Activated T-cell treated with anti-CD3 and anti-CD28 coated beads for 1 hour (primary cell): ENCODE data around the gene RGS3.

Experiments
- DNase-seq: peaks from one replicate; pipeline ENCODE4 v3.0.0-alpha.2; 2020; ENCODE audit warnings: low read depth

RGS3 gene

DNA sequence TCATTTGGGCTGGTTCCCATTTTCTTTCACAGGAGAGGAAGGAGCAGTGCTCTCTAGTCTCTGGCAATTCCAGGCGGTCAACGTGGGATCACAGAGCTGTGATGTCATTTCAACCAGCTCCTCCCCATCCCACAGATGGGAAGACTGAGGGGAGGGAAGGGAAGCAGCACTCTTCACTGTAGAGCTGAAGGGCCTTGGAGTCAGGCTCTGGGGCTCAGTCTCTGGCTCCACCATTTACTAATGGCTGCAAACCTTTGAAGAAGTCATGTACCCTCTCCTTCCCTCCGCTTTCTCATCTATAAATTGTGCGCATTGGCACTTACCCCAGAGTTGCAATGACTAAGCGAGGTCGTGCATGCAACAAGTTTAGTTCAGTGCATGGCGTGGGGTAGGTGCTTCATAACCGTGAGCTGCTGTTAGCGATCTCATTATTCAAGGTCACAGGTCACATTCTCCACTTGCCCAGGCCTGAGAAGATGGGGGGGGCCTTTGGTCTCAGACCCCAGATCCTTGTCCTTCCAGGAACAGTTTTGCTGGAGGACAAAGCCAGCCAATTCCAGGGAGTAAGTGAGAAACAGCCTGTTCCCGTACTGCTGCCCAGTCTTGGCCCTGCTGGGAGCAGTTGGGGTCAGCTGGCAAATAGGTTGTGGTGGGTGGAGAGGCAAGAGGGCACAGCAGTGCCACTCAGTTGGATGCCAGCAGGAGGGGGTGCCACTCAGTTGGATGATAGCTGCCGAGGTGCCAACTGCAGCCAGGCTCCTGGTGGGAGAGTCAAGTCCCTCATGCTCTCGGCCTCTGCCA is 136.7 kb downstream of the RGS3 start:
- DNase-seq = no peak

DNA sequence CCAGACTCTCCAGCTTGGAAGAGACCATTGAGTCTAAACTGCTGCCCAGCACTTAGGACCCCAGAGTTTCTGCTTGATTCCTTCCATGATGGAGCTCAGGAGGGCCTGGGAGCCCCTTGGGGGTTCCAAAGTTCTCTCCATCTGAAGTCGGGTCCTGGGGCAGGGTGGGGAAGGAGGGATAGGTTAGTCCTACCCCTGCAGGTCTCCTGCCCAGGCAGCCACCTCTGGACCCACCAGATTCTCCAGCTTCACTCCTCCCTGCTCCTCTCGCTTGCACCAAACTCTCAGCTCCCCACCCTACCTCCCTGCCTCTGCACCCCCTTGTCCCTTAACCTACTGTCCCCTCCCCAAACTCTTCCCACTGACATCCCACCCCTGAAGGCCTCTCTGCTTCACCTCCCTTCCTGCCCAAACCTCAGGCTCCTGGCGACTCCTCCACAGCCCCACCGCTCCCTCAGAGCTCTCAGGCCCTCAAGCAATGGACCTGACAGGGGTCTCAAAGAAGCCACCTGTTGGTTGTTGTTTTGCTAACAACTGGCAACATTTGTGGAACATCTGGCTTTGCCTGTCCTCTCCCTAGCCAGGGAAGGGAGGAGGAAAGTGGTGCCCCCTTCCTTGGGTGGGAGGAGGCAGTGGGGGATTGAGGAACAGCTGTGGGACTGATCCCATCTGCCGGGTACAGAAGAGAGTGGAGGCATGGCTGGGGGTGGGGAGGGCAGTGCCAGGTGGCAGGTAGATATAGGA is 137.5 kb downstream of the RGS3 start:
- no peak for DNase-seq

- DNase-seq = no peak
Measured at GRCh38 chr9:113601656-113602055, 138.1 kb downstream of the RGS3 start.

GRCh38 chr9:113602126-113603047 is 138.9 kb downstream of the RGS3 start:
- no peak for DNase-seq

GRCh38 chr9:113603048-113603375 is 139.5 kb downstream of the RGS3 start:
- no peak for DNase-seq

GRCh38 chr9:113603773-113604172 is 140.2 kb downstream of the RGS3 start:
- no peak for DNase-seq

DNA sequence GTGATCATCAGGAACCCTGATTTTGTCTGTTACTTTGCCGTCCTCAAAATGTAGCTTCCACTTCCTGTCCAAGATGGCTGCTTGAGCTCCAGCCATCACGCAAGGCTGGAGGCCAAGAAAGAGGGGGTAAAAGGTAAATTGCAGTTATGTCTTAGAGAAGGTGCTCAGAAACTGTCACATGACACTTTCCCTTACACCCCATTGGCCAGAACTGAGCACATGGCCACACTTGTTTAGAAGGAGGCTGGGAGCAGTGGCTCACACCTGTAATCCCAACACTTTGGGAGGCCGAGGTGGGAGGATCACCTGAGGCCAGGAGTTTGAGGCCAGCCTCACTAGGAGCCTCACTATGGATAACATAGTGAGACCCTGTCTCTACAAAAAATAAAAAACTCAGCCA is 140.9 kb downstream of the RGS3 start:
- no peak for DNase-seq

DNA sequence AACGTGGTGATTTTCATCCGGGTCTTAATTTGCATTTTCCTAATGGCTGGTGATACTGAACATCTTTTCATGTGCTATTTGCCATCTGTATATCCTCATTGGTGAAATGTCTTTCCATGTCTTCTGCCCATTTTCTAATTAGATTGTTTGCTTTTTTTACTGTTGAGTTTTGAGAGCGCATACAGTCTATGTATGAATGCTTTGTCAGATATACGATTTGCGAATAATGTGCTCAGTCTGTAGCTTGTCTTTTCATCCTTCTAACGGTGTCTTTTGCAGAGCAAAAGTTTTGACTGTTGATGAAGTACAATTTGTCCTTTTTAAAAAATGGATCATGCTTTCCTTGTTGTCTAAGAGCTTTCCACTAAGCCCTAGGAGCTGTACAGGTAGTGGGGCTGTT is 143.0 kb downstream of the RGS3 start:
- no peak for DNase-seq

- DNase-seq = no peak
Measured at GRCh38 chr9:113608082-113608685, 144.7 kb downstream of the RGS3 start.

DNA sequence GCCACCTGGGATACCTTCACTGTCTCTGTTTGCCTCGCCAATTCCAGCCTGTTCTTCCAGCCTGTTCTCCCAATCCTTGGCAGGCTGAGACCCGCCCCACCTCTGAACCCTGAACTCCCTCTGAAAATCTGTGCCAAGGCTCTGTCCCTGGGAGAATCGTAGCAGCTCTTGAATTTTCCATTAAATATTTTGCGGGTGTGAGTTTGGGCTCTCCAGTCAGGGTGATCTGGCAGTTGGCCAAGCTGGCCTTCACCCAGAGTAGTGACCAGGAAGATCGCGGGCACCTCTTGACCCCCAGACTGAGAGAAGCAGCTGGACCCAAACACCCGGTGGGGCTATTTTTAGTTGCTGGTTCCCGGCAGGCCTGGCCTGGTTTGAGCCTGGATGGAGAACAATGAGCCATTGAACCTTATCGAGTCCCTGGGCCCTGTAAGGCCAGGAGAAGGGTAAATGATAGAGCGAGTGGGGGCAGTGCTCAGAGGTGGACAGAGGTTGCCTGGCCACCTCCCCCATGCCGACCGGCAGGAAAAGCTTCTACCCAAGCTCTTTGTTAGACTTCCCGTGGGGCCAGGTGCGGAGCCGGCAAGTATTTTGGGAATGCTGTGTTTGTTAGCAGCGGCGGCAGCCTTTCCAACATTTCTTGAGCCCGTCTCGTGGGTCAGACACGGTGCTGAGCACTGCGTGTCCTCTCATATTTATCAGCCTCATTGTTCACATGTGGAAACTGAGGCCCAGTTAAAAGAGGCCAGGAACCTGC is 146.2 kb downstream of the RGS3 start:
- no peak for DNase-seq

- no peak for DNase-seq
Measured at GRCh38 chr9:113611461-113612215, 148.1 kb downstream of the RGS3 start.

- DNase-seq = no peak
Measured at GRCh38 chr9:113612216-113612747, 148.8 kb downstream of the RGS3 start.

DNA sequence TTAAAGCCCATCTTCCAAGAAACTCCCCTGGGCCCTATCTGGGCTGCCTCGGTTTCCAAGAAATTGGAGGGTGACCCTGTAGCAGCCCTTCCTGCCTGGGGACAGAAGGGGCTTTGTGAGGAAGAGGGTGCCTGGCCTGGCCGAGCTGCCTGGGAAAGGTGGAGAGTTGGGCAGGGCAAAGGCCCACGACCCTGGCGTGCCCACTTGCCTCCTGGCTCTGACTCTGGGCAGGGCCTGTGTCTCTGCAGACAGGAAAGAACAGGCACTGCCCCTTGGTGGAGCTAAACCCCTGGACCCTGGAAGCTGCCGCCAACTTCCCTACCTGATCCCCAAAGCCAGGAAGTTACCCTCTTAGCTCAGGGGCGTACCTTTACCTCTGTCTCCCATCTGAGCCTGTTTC is 149.3 kb downstream of the RGS3 start:
- no peak for DNase-seq

DNA sequence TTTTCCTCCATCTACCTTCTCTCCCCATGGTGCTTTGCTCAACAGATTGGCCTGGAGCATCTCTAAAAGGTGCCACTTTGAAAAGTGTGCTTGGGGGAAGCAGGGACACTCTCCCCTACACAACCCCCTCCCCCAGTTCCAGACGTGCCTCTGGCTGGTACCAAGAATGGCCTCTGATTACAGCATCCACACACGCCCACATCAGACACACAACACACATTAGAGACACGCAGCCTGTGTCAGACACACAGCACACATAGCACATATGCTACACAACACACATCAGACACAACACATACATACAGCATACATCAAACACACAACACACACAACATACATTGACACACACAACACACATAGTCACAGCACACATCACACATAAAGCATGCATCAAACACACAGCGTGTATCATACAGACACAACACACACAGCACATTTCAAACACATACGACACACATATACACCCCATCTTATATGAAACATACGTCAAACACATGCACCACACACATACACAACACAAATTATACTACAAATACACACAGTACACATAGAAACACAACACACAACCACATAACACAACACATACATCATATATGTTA is 150.4 kb downstream of the RGS3 start:
- no peak for DNase-seq

- no peak for DNase-seq
Measured at GRCh38 chr9:113614843-113615648, 151.5 kb downstream of the RGS3 start.

DNA sequence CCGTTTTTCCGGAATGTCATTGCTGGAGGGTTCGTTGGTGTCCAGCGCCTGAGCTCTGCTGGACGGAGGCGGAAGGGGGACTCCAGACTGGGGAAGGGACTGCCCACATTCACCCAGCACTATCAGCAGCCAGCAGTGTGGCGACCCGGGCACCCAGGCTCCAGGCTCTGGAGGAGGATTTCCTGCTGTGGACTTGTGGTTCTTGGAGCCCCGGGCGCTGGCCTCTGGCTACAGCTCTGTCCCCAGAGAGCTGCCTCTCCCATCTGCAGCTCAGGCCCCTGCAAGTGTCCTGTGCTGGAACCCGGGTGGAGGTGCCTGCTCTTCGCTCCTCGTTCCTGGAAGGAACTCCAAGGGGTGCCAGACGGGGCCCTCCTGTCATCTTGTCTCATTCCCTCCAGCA is 152.6 kb downstream of the RGS3 start:
- no peak for DNase-seq

DNA sequence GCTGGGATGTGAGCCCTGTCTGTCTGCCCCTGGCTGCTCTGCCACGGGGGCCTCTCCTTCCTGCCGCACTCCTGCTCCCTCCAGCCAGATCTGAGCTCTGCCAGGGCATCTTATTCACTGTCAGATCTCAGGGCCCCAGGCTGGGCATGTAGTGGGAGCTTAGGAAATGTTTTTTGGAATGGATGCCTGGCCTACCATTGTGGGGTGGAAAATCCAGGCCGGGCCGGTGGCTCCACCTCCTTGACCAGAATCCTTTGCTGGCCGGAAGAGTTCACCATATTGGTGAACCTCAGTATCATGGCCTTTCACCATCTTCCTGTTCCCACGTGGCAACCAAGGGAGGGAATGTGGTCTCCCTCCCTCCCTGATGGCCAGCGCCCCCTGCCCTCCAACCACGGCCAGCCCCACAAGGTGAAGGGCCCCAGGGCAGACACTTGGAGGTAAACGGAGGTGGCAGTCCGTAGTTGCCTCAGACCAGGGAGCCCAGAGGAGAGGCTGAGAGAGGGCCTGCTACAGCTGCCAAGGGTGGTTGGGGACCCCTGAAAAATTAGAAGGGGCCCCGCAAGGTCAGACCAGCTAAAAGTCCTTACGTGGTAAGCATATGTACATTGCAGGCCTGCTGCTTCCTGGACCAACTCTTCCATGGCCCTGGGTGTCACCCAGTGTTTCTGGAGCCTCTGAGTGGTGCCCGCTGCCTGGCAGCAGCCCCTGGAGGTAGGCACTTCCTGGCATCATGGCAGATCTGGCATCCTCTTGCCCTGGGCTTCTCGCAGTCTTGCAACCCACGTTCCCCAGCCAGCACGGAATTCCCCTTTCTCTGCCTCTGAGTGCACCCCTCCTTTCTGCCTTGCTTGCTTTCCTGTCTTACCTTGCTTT is 153.3 kb downstream of the RGS3 start:
- no peak for DNase-seq

GRCh38 chr9:113617550-113617949 is 154.0 kb downstream of the RGS3 start:
- DNase-seq = no peak
